NT2/D1 (cell line): ENCODE data around the gene ADAM23.

Experiments
- DNase-seq: peaks from one replicate; pipeline ENCODE4 v3.0.0-alpha.2; 2011; ENCODE audit warnings: low read depth, low spot score
- H3K27me3 ChIP-seq: 2 replicates; pipeline ENCODE4 v1.6.0; 2011; ENCODE audit warnings: mild to moderate bottlenecking; ENCODE audit not compliant: insufficient read length, insufficient read depth
- H3K36me3 ChIP-seq: 2 replicates; pipeline ENCODE4 v1.6.1; 2011; ENCODE audit warnings: mild to moderate bottlenecking, low read length, mixed read lengths; ENCODE audit not compliant: insufficient read depth, insufficient read length
- H3K4me1 ChIP-seq: 2 replicates; pipeline ENCODE4 v1.5.1; 2011; ENCODE audit not compliant: insufficient read depth, insufficient read length
- H3K4me3 ChIP-seq: 2 replicates; pipeline ENCODE4 v1.5.1; 2011; ENCODE audit warnings: low read depth; ENCODE audit not compliant: insufficient read length
- H3K9ac ChIP-seq: 2 replicates; pipeline ENCODE4 v1.6.0; 2011; ENCODE audit warnings: low read depth; ENCODE audit not compliant: insufficient read length
- H3K9me3 ChIP-seq: 2 replicates; pipeline ENCODE4 v1.5.1; 2011; ENCODE audit warnings: mild to moderate bottlenecking, low read length; ENCODE audit not compliant: insufficient read depth
- SUZ12 ChIP-seq: IDR thresholded peaks from 2 replicates; pipeline ENCODE4 v1.6.1; 2011; ENCODE audit not compliant: insufficient read length, insufficient read depth; ENCODE audit errors: extremely low read depth
- YY1 ChIP-seq: IDR thresholded peaks from 2 replicates; pipeline ENCODE4 v1.6.1; 2011; ENCODE audit not compliant: insufficient read length, insufficient read depth
- ZNF274 ChIP-seq: IDR thresholded peaks from 2 replicates; pipeline ENCODE4 v1.6.1; 2011; ENCODE audit warnings: mild to moderate bottlenecking, low read depth, low read length

Gene ADAM23

GRCh38 chr2:206463685-206464084 is 20.4 kb downstream of the ADAM23 start:
- H3K9ac ChIP-seq = no peak overlapping the region
- no peak for DNase-seq
- H3K4me1 ChIP-seq = peaks cover 8% of the 10 kb centered on the region
- no peaks in the 10 kb centered on the region for H3K27me3 ChIP-seq
- peaks cover 31% of the 10 kb centered on the region for H3K9me3 ChIP-seq
- TF ChIP-seq ZNF274 (no peak), SUZ12 (no peak), YY1 (no peak)
- H3K36me3 ChIP-seq = no peaks in the 10 kb centered on the region
- H3K4me3 ChIP-seq = no peak overlapping the region

- Histone ChIP-seq H3K9me3 (peaks cover 38% of the 10 kb centered on the region), H3K36me3 (no peaks in the 10 kb centered on the region), H3K4me3 (no peak overlapping the region), H3K4me1 (peaks cover 8% of the 10 kb centered on the region), H3K27me3 (no peaks in the 10 kb centered on the region), H3K9ac (no peak overlapping the region)
- TF ChIP-seq ZNF274 (no peak), YY1 (no peak), SUZ12 (no peak)
- no peak for DNase-seq
These were observed 21.3 kb downstream of the ADAM23 start for GRCh38 chr2:206464597-206464996.

GRCh38 chr2:206471524-206472062 is 28.3 kb downstream of the ADAM23 start:
- H3K4me1 ChIP-seq = no peaks in the 10 kb centered on the region
- peaks cover 27% of the 10 kb centered on the region for H3K9me3 ChIP-seq
- TF ChIP-seq SUZ12 (no peak), ZNF274 (no peak), YY1 (no peak)
- H3K27me3 ChIP-seq = no peaks in the 10 kb centered on the region
- no peak for DNase-seq
- H3K9ac ChIP-seq = no peak overlapping the region
- H3K4me3 ChIP-seq = no peak overlapping the region
- no peaks in the 10 kb centered on the region for H3K36me3 ChIP-seq

- Histone ChIP-seq H3K36me3 (no peaks in the 10 kb centered on the region), H3K4me3 (no peak overlapping the region), H3K4me1 (no peaks in the 10 kb centered on the region), H3K9ac (no peak overlapping the region), H3K9me3 (peaks cover 22% of the 10 kb centered on the region; the same call in 1 of the 2 replicates), H3K27me3 (no peaks in the 10 kb centered on the region)
- TF ChIP-seq SUZ12 (no peak), YY1 (no peak), ZNF274 (no peak)
- no peak for DNase-seq
These were observed 28.8 kb downstream of the ADAM23 start for GRCh38 chr2:206472094-206472493.

GRCh38 chr2:206474099-206474498 is 30.8 kb downstream of the ADAM23 start:
- H3K9me3 ChIP-seq = 0 out of 2 replicates have a peak, but pooled peaks cover 2% of the 10 kb centered on the region
- no peak overlapping the region for H3K4me3 ChIP-seq
- no peaks in the 10 kb centered on the region for H3K27me3 ChIP-seq
- no peaks in the 10 kb centered on the region for H3K4me1 ChIP-seq
- TF ChIP-seq ZNF274 (no peak), SUZ12 (no peak), YY1 (no peak)
- no peak for DNase-seq
- H3K9ac ChIP-seq = no peak overlapping the region
- no peaks in the 10 kb centered on the region for H3K36me3 ChIP-seq

- DNase-seq = no peak
- H3K27me3 ChIP-seq = no peaks in the 10 kb centered on the region
- no peaks in the 10 kb centered on the region for H3K9me3 ChIP-seq
- H3K4me1 ChIP-seq = no peaks in the 10 kb centered on the region
- H3K36me3 ChIP-seq = no peaks in the 10 kb centered on the region
- no peak overlapping the region for H3K9ac ChIP-seq
- no peak for TF ChIP-seq ZNF274
- no peak for TF ChIP-seq SUZ12
- no peak for TF ChIP-seq YY1
- no peak overlapping the region for H3K4me3 ChIP-seq
These were observed 34.0 kb downstream of the ADAM23 start for GRCh38 chr2:206477296-206477695.

- no peaks in the 10 kb centered on the region for H3K27me3 ChIP-seq
- H3K9me3 ChIP-seq = no peaks in the 10 kb centered on the region
- no peaks in the 10 kb centered on the region for H3K36me3 ChIP-seq
- TF ChIP-seq ZNF274 = no peak
- TF ChIP-seq YY1 = no peak
- TF ChIP-seq SUZ12 = no peak
- no peak overlapping the region for H3K9ac ChIP-seq
- DNase-seq = no peak
- H3K4me3 ChIP-seq = no peak overlapping the region
- no peaks in the 10 kb centered on the region for H3K4me1 ChIP-seq
These were observed 35.0 kb downstream of the ADAM23 start for GRCh38 chr2:206478340-206478739.

- no peaks in the 10 kb centered on the region for H3K27me3 ChIP-seq
- no peak overlapping the region for H3K9ac ChIP-seq
- H3K4me1 ChIP-seq = no peaks in the 10 kb centered on the region
- H3K4me3 ChIP-seq = no peak overlapping the region
- peaks cover 14% of the 10 kb centered on the region; the same call in 1 of the 2 replicates for H3K9me3 ChIP-seq
- no peaks in the 10 kb centered on the region for H3K36me3 ChIP-seq
- DNase-seq = no peak
- TF ChIP-seq YY1 = no peak
- TF ChIP-seq SUZ12 = no peak
- TF ChIP-seq ZNF274 = no peak
These were observed 36.8 kb downstream of the ADAM23 start for GRCh38 chr2:206480161-206480560.
